A673 (cell line): ENCODE results near the gene SNTG2. TPM values are rescaled to one million over a fixed set of nuclear protein-coding genes. Genes with fewer than 3 reads are reported as not detected.

Experiments
- BruUV-seq: library from RNA; stranded (reverse); fragments of 400-500 nt; replicated peaks from 2 replicates; lab custom pipeline; 2021; lab: Mats Ljungman, UMichigan
- CTCF ChIA-PET: fragments of 300-600 bp; sonication (Branson Sonifier 250); formaldehyde crosslinking; loops from one replicate; lab custom pipeline; 2022; ENCODE audit warnings: antibody characterized with exemption; lab: Charles Lee
- POLR2A ChIA-PET: fragments of 300-600 bp; sonication (Branson Sonifier 250); formaldehyde crosslinking; loops from one replicate; lab custom pipeline; 2022; ENCODE audit warnings: antibody characterized with exemption; ENCODE audit not compliant: low non-redundant PET; lab: Charles Lee
- DNase-seq: peaks from one replicate; pipeline ENCODE4 v3.0.0-alpha.2; 2015; ENCODE audit warnings: low spot score
- H3K27ac ChIP-seq: fragments of 200-600 bp; sonication (generic); 2 replicates; pipeline ENCODE4 v1.5.1; 2016; ENCODE audit warnings: mixed run types, low read depth, mild to moderate bottlenecking, mixed read lengths, antibody characterized with exemption, low read length; ENCODE audit not compliant: poor library complexity, severe bottlenecking
- H3K27me3 ChIP-seq: fragments of 200-600 bp; sonication (generic); replicated peaks from 2 replicates; pipeline ENCODE4 v1.6.1; 2017; ENCODE audit warnings: mixed run types, low read depth, mild to moderate bottlenecking, mixed read lengths, antibody characterized with exemption, low read length; ENCODE audit not compliant: insufficient read depth, poor library complexity
- H3K36me3 ChIP-seq: fragments of 200-600 bp; sonication (generic); 2 replicates; pipeline ENCODE4 v1.6.1; 2016; ENCODE audit warnings: mixed run types, mild to moderate bottlenecking, mixed read lengths, antibody characterized with exemption, low read length; ENCODE audit not compliant: insufficient read depth, poor library complexity, severe bottlenecking
- H3K4me1 ChIP-seq: fragments of 200-600 bp; sonication (generic); 2 replicates; pipeline ENCODE4 v1.6.1; 2017; ENCODE audit warnings: mixed run types, mild to moderate bottlenecking, mixed read lengths, antibody characterized with exemption, low read length; ENCODE audit not compliant: insufficient read depth, poor library complexity, severe bottlenecking
- H3K4me3 ChIP-seq: fragments of 200-600 bp; sonication (generic); 2 replicates; pipeline ENCODE4 v1.5.1; 2016; ENCODE audit warnings: low read depth, mixed run types, mild to moderate bottlenecking, mixed read lengths, low read length; ENCODE audit not compliant: poor library complexity, severe bottlenecking
- H3K9me3 ChIP-seq: fragments of 200-600 bp; sonication (generic); 2 replicates; pipeline ENCODE4 v1.6.1; 2016; ENCODE audit warnings: mixed run types, low read depth, mild to moderate bottlenecking, mixed read lengths, antibody characterized with exemption, low read length; ENCODE audit not compliant: poor library complexity, severe bottlenecking
- EZH2 ChIP-seq: fragments of 200-600 bp; sonication (generic); IDR thresholded peaks from 2 replicates; pipeline ENCODE4 v1.6.1; 2017; ENCODE audit warnings: borderline replicate concordance, low read depth, mild to moderate bottlenecking, mixed read lengths, antibody characterized with exemption, low read length; ENCODE audit not compliant: poor library complexity, severe bottlenecking
- intact Hi-C: fragments of 100-400 bp; cut with micrococcal nuclease; formaldehyde crosslinking; loops from one replicate; pipeline ENCODE4 v1.10.0; 2022; ENCODE audit not compliant: unreplicated experiment
- total RNA-seq: library from RNA; stranded (reverse); gene quantifications from 2 replicates; pipeline ENCODE4 v1.2.3, GENCODE V29; 2021
- TF ChIP-seq, protein P1 (sequence below): fragments of 300-800, 200-600 bp; sonication (generic); conservative IDR thresholded peaks from 2 replicates; pipeline ENCODE4 v1.5.1; 2017; ENCODE audit warnings: low read depth, mild to moderate bottlenecking, antibody characterized with exemption, low read length, moderate library complexity, mixed read lengths

The SNTG2 gene
- total RNA-seq, 1 experiment from 2014 or later = 3.7 TPM

DNA sequence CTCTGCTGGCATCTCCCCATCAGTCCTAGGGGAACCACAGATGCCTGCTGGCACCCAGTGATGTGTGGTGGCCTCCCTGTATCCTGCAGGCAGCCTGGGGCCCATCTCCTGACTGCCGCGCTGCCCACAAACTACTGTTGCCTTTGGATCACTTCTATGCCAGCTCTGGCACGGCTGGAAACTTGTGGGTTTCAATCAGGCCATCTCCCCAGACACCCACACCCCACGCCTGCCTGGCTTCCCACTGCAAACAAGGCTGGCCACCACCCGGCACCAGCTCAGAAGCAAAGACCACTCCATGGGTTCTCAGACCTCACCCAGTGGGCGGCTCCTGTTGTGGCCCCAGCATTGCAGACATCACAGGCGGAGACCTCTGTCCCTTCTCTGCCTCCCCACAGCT is 447.5 kb downstream of the SNTG2 start:
- DNase-seq = no peak
- CTCF ChIA-PET = no interaction called here
- POLR2A ChIA-PET = no interaction called here
- Histone ChIP-seq H3K27ac (no peak overlapping the region), H3K4me1 (no peaks in the 10 kb centered on the region), H3K36me3 (no peaks in the 10 kb centered on the region), H3K4me3 (no peak overlapping the region), H3K27me3 (no peaks in the 10 kb centered on the region), H3K9me3 (no peaks in the 10 kb centered on the region)
- no TSS peak for BruUV-seq
- intact Hi-C loops = no loop called here
- TF ChIP-seq, protein P1, sequence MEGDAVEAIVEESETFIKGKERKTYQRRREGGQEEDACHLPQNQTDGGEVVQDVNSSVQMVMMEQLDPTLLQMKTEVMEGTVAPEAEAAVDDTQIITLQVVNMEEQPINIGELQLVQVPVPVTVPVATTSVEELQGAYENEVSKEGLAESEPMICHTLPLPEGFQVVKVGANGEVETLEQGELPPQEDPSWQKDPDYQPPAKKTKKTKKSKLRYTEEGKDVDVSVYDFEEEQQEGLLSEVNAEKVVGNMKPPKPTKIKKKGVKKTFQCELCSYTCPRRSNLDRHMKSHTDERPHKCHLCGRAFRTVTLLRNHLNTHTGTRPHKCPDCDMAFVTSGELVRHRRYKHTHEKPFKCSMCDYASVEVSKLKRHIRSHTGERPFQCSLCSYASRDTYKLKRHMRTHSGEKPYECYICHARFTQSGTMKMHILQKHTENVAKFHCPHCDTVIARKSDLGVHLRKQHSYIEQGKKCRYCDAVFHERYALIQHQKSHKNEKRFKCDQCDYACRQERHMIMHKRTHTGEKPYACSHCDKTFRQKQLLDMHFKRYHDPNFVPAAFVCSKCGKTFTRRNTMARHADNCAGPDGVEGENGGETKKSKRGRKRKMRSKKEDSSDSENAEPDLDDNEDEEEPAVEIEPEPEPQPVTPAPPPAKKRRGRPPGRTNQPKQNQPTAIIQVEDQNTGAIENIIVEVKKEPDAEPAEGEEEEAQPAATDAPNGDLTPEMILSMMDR = no peak

DNA sequence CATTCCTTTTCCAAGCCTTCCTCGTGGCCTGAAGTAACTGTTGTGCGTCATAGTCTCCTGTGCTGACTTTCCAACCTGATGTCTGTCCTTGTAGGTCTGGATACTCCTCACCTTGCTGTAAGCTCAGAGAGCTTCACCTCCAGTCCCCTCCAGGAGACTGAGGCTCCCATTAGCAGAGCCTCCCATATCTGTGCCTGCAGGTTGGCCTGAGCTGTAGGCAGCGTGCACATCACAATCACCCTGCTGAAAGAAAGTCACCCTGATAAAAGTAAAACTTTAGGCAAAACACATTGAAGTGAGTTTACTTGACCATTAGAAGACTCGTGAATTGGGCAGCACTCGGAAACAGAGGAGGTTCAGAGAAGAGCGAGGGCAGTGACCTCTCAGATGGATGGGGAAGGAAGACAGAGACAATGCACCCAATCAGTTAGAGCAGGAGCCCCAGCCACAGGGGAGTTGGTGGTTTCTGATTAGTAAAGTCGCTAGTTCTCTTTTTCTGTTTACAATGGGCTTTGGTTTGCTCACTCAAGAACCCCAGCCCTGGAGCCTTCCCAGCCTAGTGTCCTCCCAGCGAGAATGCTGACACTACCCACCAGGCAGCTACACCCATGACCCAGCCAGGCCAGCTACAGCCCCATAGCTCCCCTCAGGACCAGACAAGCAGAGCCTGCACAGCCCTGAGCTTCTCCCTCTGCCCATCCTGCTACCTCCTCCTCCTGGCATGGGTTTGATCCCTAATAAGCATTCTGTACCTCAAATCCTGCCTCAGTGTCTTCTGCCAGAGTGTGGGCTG is 450.5 kb downstream of the SNTG2 start:
- no TSS peak for BruUV-seq
- no peak for DNase-seq
- no peaks in the 10 kb centered on the region for H3K4me1 ChIP-seq
- ChIA-PET CTCF (interaction anchor here (0.5 to 0.7 kb wide), 2 partner anchors 39 to 155 kb away, joined by 3 read pairs; no protein-coding TSS in a partner anchor), POLR2A (interaction anchor here (0.5 kb wide), 1 partner anchor 10 kb away, joined by 3 read pairs; no protein-coding TSS in a partner anchor)
- no peaks in the 10 kb centered on the region for H3K27me3 ChIP-seq
- intact Hi-C loops = no loop called here
- H3K4me3 ChIP-seq = no peak overlapping the region
- no peak overlapping the region for H3K27ac ChIP-seq
- H3K36me3 ChIP-seq = no peaks in the 10 kb centered on the region
- no peaks in the 10 kb centered on the region for H3K9me3 ChIP-seq
- TF ChIP-seq EZH2 = no peak
- TF ChIP-seq, protein P1 = no peak

DNA sequence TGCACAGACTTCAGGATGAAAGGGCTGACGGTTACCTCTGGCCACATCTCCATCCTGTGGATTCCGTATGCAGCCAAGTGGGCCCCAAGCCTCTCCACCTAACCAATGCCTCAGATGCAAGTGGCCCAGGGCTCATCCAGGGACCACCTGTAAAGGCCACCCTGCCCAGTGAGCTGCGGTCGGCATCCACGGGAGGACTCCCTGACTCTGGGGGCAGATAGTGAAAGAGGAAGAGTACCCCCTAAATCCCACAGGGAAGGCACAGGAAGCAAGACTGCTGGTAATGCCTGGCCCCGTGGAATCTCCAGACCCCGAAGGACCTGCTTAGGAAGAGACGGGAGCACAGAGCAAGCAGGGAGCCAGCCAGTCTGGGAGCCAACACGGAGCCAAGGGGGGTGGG is 451.4 kb downstream of the SNTG2 start:
- peak; percentile 11 for DNase-seq
- no peaks in the 10 kb centered on the region for H3K27me3 ChIP-seq
- POLR2A ChIA-PET = no interaction called here
- BruUV-seq = no TSS peak
- no peak overlapping the region for H3K27ac ChIP-seq
- no peaks in the 10 kb centered on the region for H3K4me1 ChIP-seq
- TF ChIP-seq, protein P1 = no peak
- no peaks in the 10 kb centered on the region for H3K36me3 ChIP-seq
- intact Hi-C loops = no loop called here
- no peaks in the 10 kb centered on the region for H3K9me3 ChIP-seq
- CTCF ChIA-PET = interaction anchor here (0.5 kb wide), 1 partner anchor 40 kb away, joined by 3 read pairs; no protein-coding TSS in a partner anchor
- no peak overlapping the region for H3K4me3 ChIP-seq
